HepG2 (cell line): ENCODE measurements around the gene SMIM14. TPM values are rescaled to one million over a fixed set of nuclear protein-coding genes. Genes with fewer than 3 reads are reported as not detected.

Experiments used
- CENPT ChIP-seq: sonication (generic); formaldehyde crosslinking; IDR thresholded peaks from 2 replicates; pipeline ENCODE4 v1.8.0; 2022; ENCODE audit warnings: low read depth, mild to moderate bottlenecking, moderate library complexity, missing genetic modification reagents
- ELF4 ChIP-seq: sonication (generic); formaldehyde crosslinking; IDR thresholded peaks from 2 replicates; pipeline ENCODE4 v1.5.0; 2020; ENCODE audit warnings: missing genetic modification reagents, mild to moderate bottlenecking, moderate library complexity, borderline replicate concordance
- ELK4 ChIP-seq: sonication (generic); formaldehyde crosslinking; IDR thresholded peaks from 2 replicates; pipeline ENCODE4 v1.9.0; 2021; ENCODE audit warnings: missing genetic modification reagents, borderline replicate concordance
- MED1 ChIP-seq: sonication (generic); formaldehyde crosslinking; IDR thresholded peaks from 2 replicates; pipeline ENCODE4 v1.4.0; 2020; ENCODE audit warnings: missing genetic modification reagents
- RCOR2 ChIP-seq: IDR thresholded peaks from 2 replicates; pipeline ENCODE4 v1.6.1; 2016; ENCODE audit warnings: missing biosample characterization, missing genetic modification reagents
- RNF2 ChIP-seq: fragments of 450-650 bp; conservative IDR thresholded peaks from 2 replicates; pipeline ENCODE4 v1.6.1; 2016; ENCODE audit warnings: low read depth
- SNRNP70 ChIP-seq: fragments of 200-400 bp; formaldehyde crosslinking; IDR thresholded peaks from 2 replicates; pipeline ENCODE4 v1.6.1; 2017; ENCODE audit warnings: mild to moderate bottlenecking, low read depth, low read length, moderate library complexity
- STAG1 ChIP-seq: sonication (generic); formaldehyde crosslinking; IDR thresholded peaks from 2 replicates; pipeline ENCODE4 v1.4.0; 2020; ENCODE audit warnings: missing genetic modification reagents
- ZNF460 ChIP-seq: sonication (generic); formaldehyde crosslinking; IDR thresholded peaks from 2 replicates; pipeline ENCODE4 v1.5.1; 2020; ENCODE audit warnings: missing genetic modification reagents, mild to moderate bottlenecking, borderline replicate concordance
- ZNF839 ChIP-seq: sonication (generic); formaldehyde crosslinking; IDR thresholded peaks from 2 replicates; pipeline ENCODE4 v1.4.0; 2020; ENCODE audit warnings: missing genetic modification reagents, mild to moderate bottlenecking, borderline replicate concordance
- polyA plus RNA-seq, 8 experiments: library from polyadenylated mRNA; depleted of rRNA in 3 of 8; stranded (reverse) in 7 of 8; unstranded in 1 of 8; fragments of >200 nt; fragmentation: Illumina TruSeq in 4 of 8; extraction: Trizol in 4 of 8; gene quantifications; 2 replicates each; pipeline versions ENCODE4 v1.2.1 to v1.2.3, GENCODE V29; 2011 to 2016; ENCODE audit warnings: low read depth in 4 of 8, missing spikeins in 1 of 8, mixed read lengths in 1 of 8; ENCODE audit not compliant: insufficient read depth in 1 of 8
- total RNA-seq, 5 experiments: library from RNA; depleted of rRNA; stranded (reverse); fragments of >200 nt; fragmentation: Illumina TruSeq; extraction: Trizol; gene quantifications; 2 replicates each; pipeline ENCODE4 v1.2.3, GENCODE V29; 2016; ENCODE audit warnings: low read depth in 1 of 5
- TF ChIP-seq, protein P1 (sequence below): sonication (generic); formaldehyde crosslinking; IDR thresholded peaks from 2 replicates; pipeline ENCODE4 v1.4.0; 2020; ENCODE audit warnings: mild to moderate bottlenecking, missing genetic modification reagents
- TF ChIP-seq, protein P2 (sequence below): sonication (generic); formaldehyde crosslinking; IDR thresholded peaks from 2 replicates; pipeline ENCODE4 v1.4.0; 2020; ENCODE audit warnings: mild to moderate bottlenecking, missing genetic modification reagents, borderline replicate concordance
- TF ChIP-seq, protein P3 (sequence below): sonication (generic); IDR thresholded peaks from 2 replicates; pipeline ENCODE4 v1.6.1; 2016; ENCODE audit warnings: low read depth, borderline replicate concordance

The SMIM14 gene
- total and polyA plus RNA-seq, 2 of the 13 experiments (the other 11 are each of a cell fraction or from before 2014, with no cell fraction given), result 16.3 to 28.1 TPM

DNA sequence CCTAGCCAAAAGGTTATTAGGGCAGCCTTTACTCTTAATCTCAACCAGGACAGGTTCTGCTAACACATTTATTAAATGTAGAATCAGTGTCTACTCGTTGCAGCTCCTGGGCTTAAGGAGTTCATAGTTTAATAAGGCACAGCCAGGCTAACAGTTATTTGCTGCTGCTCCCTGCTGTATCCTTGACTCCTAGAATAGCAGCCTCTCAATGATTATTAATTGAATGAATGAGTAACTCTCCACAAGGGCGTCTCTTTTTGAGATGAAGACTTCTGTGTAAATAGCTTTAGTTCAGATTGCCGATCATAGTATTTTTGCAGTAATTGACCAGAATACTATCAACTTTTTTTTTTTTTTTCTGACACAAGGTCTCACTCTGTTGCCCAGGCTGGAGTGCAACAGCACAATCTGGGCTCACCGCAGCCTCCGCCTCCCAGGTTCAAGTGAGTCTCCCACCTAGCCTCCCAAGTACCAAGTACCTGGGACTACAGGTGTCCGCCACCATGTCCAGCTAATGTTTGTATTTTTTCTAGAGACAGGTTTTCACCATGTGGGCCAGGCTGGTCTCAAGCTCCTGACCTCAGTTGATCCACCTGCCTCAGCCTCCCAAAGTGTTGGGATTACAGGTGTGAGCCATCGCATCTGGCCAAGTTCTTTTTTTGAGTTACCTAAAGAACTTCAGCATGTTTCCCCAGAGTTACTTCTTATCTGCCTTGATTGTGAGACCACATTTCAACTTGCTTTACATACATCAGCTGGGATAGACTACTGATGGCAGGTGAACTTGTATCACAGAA, 114.3 kb downstream of the SMIM14 start (continued):
- TF ChIP-seq, protein P1, sequence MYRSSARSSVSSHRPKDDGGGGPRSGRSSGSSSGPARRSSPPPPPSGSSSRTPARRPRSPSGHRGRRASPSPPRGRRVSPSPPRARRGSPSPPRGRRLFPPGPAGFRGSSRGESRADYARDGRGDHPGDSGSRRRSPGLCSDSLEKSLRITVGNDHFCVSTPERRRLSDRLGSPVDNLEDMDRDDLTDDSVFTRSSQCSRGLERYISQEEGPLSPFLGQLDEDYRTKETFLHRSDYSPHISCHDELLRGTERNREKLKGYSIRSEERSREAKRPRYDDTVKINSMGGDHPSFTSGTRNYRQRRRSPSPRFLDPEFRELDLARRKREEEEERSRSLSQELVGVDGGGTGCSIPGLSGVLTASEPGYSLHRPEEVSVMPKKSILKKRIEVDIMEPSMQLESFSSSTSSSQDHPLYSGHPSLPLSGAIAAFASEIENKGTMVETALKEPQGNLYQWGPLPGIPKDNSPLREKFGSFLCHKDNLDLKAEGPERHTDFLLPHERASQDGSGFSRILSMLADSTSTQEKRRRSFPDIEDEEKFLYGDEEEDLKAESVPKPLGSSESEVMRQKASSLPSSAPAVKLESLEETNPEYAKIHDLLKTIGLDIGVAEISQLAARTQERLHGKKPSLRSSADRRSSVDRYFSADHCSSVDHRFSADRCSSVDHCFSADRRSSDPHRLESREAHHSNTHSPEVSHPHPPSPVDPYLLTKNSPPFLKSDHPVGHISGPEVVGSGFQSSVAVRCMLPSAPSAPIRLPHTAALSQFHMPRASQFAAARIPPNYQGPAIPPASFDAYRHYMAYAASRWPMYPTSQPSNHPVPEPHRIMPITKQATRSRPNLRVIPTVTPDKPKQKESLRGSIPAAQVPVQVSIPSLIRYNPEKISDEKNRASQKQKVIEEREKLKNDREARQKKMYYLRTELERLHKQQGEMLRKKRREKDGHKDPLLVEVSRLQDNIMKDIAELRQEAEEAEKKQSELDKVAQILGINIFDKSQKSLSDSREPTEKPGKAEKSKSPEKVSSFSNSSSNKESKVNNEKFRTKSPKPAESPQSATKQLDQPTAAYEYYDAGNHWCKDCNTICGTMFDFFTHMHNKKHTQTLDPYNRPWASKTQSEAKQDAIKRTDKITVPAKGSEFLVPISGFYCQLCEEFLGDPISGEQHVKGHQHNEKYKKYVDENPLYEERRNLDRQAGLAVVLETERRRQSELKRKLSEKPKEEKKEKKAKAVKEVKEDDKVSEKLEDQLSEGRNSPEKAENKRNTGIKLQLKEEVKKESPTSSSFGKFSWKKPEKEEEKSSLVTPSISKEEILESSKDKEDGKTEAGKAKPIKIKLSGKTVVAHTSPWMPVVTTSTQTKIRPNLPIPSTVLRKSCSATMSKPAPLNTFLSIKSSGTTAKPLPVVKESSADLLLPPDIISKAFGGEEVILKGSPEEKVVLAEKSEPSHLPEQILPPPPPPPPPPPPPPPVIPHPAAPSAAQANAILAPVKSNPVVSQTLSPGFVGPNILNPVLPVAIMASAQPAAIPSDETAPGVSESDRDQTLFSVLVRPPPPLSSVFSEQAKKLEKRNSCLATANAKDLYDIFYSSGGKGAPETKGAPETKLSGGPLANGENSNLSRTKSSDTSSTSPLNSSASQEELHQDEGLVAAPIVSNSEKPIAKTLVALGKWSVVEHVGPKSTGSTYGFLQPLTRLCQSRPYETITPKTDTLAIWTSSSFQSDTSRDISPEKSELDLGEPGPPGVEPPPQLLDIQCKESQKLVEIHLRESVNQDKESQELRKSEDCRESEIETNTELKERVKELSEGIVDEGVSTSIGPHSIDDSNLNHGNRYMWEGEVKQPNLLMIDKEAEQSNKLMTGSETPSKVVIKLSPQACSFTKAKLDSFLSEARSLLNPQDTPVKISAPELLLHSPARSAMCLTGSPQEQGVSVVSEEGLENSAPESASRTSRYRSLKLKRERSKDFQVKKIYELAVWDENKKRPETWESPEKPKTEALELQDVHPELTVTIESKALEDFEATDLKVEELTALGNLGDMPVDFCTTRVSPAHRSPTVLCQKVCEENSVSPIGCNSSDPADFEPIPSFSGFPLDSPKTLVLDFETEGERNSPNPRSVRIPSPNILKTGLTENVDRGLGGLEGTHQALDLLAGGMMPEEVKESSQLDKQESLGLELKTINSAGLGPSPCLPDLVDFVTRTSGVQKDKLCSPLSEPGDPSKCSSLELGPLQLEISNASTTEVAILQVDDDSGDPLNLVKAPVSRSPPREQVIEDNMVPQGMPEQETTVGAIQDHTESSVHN (CRISPR knock-in tag), result no peak
- TF ChIP-seq STAG1 (CRISPR knock-in tag) (no peak), ZNF839 (CRISPR knock-in tag) (no peak), ZNF460 (CRISPR knock-in tag) (peak; percentile 94), MED1 (CRISPR knock-in tag) (no peak), SNRNP70 (no peak), RCOR2 (CRISPR knock-in tag) (no peak), CENPT (CRISPR knock-in tag) (no peak), ELK4 (CRISPR knock-in tag) (no peak), ELF4 (no peak), RNF2 (no peak)
- TF ChIP-seq, protein P2, sequence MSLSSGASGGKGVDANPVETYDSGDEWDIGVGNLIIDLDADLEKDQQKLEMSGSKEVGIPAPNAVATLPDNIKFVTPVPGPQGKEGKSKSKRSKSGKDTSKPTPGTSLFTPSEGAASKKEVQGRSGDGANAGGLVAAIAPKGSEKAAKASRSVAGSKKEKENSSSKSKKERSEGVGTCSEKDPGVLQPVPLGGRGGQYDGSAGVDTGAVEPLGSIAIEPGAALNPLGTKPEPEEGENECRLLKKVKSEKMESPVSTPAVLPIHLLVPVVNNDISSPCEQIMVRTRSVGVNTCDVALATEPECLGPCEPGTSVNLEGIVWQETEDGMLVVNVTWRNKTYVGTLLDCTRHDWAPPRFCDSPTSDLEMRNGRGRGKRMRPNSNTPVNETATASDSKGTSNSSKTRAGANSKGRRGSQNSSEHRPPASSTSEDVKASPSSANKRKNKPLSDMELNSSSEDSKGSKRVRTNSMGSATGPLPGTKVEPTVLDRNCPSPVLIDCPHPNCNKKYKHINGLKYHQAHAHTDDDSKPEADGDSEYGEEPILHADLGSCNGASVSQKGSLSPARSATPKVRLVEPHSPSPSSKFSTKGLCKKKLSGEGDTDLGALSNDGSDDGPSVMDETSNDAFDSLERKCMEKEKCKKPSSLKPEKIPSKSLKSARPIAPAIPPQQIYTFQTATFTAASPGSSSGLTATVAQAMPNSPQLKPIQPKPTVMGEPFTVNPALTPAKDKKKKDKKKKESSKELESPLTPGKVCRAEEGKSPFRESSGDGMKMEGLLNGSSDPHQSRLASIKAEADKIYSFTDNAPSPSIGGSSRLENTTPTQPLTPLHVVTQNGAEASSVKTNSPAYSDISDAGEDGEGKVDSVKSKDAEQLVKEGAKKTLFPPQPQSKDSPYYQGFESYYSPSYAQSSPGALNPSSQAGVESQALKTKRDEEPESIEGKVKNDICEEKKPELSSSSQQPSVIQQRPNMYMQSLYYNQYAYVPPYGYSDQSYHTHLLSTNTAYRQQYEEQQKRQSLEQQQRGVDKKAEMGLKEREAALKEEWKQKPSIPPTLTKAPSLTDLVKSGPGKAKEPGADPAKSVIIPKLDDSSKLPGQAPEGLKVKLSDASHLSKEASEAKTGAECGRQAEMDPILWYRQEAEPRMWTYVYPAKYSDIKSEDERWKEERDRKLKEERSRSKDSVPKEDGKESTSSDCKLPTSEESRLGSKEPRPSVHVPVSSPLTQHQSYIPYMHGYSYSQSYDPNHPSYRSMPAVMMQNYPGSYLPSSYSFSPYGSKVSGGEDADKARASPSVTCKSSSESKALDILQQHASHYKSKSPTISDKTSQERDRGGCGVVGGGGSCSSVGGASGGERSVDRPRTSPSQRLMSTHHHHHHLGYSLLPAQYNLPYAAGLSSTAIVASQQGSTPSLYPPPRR (CRISPR knock-in tag), result no peak
- TF ChIP-seq, protein P3, sequence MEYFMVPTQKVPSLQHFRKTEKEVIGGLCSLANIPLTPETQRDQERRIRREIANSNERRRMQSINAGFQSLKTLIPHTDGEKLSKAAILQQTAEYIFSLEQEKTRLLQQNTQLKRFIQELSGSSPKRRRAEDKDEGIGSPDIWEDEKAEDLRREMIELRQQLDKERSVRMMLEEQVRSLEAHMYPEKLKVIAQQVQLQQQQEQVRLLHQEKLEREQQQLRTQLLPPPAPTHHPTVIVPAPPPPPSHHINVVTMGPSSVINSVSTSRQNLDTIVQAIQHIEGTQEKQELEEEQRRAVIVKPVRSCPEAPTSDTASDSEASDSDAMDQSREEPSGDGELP, result no peak
